GM10266 (cell line): ENCODE measurements around the gene GSE1.

Source experiments
- DNase-seq: peaks from one replicate; pipeline ENCODE4 v3.0.0; 2012; ENCODE audit errors: extremely low spot score
- CTCF ChIP-seq: IDR thresholded peaks from 2 replicates; pipeline ENCODE4 v1.5.1; 2012; ENCODE audit warnings: mild to moderate bottlenecking, low read depth; ENCODE audit not compliant: control insufficient read depth, insufficient read depth; ENCODE audit errors: missing control alignments

The GSE1 gene

GRCh38 chr16:85689285-85689949 lies 76.3 kb downstream of the GSE1 start:
- no peak for DNase-seq
- TF ChIP-seq CTCF, result no peak

DNA sequence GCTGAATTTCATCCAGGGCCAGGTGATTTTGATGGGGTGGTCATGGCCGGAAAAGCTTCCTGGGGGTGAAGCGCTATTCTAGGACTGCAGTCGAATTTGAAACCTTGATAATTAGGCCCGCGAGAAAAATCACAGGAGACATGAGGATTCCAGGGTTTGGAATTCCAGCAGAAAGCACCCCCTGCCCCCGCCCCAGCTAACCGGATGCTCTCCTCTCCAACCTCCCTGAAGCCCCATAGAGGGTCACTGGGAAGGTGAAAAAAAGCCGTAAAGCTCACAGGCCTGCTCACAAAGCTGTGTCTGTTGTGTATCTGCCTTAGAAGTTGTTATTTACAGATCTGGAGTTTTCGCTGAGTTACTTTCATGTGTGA lies 76.8 kb downstream of the GSE1 start:
- no peak for DNase-seq
- TF ChIP-seq CTCF, result no peak

- TF ChIP-seq CTCF, result no peak
- DNase-seq, result no peak
Observed at GRCh38 chr16:85690469-85691064, 77.4 kb downstream of the GSE1 start.

GRCh38 chr16:85695196-85696128 lies 82.3 kb downstream of the GSE1 start:
- no peak for TF ChIP-seq CTCF
- no peak for DNase-seq

GRCh38 chr16:85696781-85697180 lies 83.7 kb downstream of the GSE1 start:
- TF ChIP-seq CTCF, result no peak
- DNase-seq, result no peak

- TF ChIP-seq CTCF, result no peak
- no peak for DNase-seq
Observed at GRCh38 chr16:85697431-85697830, 84.3 kb downstream of the GSE1 start.
